GM21381 (cell line): Measurements from ENCODE around the gene REV3L.
"Not testable (repeated sequence)": the region's sequence is repeated elsewhere in the genome, so short reads cannot be mapped to it uniquely, and the experiment has no call there.

ENCODE experiments used
- ATAC-seq: cut with Tn5 transposase; IDR thresholded peaks from one replicate; pipeline ENCODE4 v1.9.1; 2021; ENCODE audit warnings: mild to moderate bottlenecking, moderate library complexity; ENCODE audit not compliant: unreplicated experiment

REV3L gene

GRCh38 chr6:111266276-111266675 is 216.7 kb downstream of the REV3L start:
- ATAC-seq: no peak

DNA sequence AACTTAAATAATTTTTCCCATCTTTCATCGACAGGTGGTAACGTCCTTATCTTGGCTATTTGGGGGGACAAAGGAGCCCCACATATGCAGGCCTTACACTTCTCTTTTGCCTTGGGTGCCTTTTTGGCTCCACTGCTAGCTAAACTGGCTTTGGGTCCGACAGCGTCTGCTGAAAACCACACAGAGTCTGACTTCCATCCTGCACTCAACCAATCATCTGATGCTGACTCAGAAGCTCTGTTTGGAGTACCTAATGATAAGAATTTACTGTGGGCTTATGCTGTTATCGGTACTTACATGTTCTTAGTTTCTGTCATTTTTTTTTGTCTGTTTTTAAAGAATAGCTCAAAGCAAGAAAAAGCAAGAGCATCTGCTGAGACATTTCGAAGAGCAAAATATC is 217.2 kb downstream of the REV3L start:
- no peak for ATAC-seq

GRCh38 chr6:111263837-111264236 is 219.2 kb downstream of the REV3L start:
- no peak for ATAC-seq

DNA sequence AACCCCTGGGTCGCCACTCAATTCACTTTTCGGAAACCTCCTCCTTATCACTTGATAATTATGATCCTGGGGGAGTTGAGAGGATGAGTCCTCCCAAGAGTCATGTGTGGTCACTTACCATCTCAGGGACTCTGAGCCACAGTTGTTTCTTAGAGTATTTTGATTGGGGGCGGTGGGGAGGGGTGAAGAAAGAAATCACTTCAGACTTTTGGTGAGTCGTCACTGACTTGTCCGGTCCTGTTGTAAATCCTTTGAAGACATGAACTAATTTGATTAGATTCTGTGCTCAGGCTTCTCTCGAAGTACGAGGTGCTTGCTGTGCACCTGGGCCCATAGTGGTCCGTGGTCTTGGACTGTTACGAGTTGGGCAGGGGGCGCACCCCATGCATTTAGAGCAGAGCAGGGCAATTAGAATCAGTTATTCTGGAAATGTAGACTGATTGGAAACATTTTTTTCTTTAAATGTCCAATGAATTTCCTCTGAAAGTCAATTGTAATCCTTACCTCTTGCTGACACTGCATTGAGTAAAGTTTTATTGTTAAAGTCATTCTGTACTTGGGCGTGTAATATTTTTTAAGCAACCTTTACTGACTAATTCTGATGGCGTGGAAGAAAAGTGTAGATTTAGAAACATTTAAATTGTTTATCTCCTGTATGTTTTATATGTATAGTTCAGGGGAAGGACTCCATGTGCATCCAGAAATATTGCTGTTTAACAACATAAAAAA is 222.3 kb downstream of the REV3L start:
- no peak for ATAC-seq

GRCh38 chr6:111259089-111259831 is 223.8 kb downstream of the REV3L start:
- peak; percentile 98 for ATAC-seq

DNA sequence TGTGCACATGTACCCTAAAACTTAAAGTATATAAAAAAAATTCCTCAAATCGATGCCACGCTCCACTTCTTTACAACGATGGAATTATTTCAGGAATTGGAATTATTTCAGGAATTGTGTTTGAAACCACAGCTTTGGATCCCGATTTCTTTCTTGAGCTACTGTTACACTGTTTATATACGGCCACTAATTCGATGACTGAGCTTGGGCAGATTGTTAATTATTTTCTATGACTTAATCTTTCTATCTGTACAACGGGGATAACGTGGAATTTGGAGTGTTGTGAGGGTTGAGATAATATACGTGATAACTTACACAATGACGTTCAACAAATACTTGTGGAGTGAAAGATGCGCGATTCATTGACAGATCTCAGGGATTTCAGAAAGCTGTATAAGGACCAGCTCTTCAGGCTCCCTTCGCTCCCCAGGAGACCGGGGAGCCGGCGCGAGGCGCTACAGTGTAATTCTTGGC is 224.4 kb downstream of the REV3L start:
- ATAC-seq: no peak

DNA sequence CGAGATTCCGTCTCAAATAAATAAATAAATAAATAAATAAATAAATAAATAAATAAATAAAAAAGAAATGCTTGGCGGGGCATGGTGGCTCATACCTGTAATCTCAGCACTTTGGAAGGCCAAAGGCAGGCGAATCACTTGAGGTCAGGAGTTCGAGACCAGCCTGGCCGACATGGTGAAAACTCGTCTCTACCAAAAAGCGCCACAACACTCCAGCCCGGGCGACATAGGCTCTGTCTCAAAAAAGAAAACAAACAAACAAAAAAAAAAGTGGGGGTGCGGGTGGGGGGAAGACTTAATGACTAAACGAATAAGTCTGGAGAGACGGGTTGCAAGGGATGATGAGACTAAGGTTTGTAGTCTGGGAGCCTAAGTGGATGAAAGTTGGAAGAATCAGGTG is 225.0 kb downstream of the REV3L start:
- no peak for ATAC-seq

DNA sequence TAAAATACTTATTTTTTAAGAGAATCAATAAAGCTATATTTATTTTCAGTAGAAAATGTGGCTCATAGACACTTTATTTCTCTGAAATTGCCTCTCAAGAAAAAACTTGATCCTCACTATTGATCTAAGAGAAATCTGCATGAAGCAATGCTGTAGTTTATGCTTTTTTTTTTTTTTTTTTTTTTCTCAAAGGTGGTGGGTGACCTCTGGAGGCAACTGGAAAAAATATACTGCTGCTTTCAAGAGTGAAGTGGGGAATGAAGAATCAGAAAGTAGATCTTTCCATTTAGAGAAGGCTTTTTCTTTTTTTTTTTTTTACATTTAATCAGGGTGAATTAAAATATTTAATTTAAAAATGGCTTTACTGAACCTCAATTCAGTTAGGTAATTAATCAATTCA is 226.4 kb downstream of the REV3L start:
- no peak for ATAC-seq

DNA sequence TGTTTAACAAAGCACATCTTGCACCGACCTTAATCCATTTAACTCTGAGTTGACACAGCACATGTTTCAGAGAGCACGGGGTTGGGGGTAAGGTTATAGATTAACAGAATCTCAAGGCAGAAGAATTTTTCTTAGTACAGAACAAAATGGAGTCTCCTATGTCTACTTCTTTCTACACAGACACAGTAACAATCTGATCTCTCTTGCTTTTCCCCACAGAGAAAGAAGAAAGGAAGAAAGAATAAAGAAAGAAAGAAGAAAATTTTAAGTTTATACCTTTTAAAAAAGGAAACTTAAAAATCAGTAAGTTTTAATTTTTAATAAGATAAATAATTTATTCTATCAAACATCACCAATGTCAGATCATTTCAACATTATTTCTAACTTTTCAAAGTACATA is 227.2 kb downstream of the REV3L start:
- ATAC-seq: not testable (repeated sequence)

- ATAC-seq: no peak
These were observed 228.2 kb downstream of the REV3L start for GRCh38 chr6:111254779-111255166.

- no peak for ATAC-seq
These were observed 228.8 kb downstream of the REV3L start for GRCh38 chr6:111254004-111254778.

GRCh38 chr6:111252726-111253125 is 230.3 kb downstream of the REV3L start:
- ATAC-seq: no peak

DNA sequence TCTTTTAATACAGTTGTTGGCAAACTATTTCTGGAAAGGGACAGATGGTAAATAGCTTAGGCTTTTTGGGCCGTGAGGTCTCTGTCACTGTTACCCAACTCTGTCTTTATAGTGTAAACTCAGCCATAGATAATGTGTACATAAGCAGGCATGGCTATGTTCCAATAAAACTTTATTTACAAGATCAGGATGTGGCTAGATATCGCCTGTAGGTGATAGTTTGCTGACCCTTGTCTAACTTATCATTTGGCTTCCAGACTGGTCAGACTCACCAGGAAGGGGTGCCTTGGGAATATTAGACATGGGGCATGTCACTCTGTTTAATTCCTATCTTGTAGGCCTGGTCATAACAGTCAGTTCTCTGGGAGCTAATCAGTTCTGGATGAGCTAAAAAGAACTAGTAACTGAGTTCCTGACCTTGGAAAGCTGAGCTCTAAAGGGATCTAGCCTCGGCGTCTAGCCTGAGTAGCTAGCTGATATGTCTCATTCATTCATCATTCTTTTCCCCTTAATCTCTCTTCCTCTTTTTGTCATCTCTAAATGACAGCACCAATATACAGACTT is 232.1 kb downstream of the REV3L start:
- no peak for ATAC-seq
